Spleen (tissue), 11 donors: ENCODE measurements around the gene WDR7. TPM values are rescaled to one million over a fixed set of nuclear protein-coding genes. Genes with fewer than 3 reads are reported as not detected.

Experiments
- DNase-seq: peaks from one replicate; pipeline ENCODE4 v3.0.0-alpha.2; 2020
- H3K27ac ChIP-seq, 8 donors: fragments of 200-600 bp; sonication (generic) in 7 of 8; 1 replicate in 4 of 8; 2 replicates in 4 of 8; pipeline versions ENCODE4 v1.5.0 to v1.8.0; 2016 to 2021; ENCODE audit warnings: inconsistent platforms in 4 of 8, mild to moderate bottlenecking in 4 of 8, moderate library complexity in 1 of 8
- H3K27me3 ChIP-seq, 7 donors: fragments of 200-600 bp; sonication (generic) in 6 of 7; replicated peaks in 1 of 7; 1 replicate in 4 of 7; 2 replicates in 3 of 7; pipeline versions ENCODE4 v1.5.0 to v1.8.0; 2016 to 2021; ENCODE audit warnings: inconsistent platforms in 3 of 7, mild to moderate bottlenecking in 1 of 7
- H3K36me3 ChIP-seq, 6 donors: fragments of 200-600 bp; sonication (generic) in 5 of 6; 1 replicate in 4 of 6; 2 replicates in 2 of 6; pipeline versions ENCODE4 v1.5.0 to v1.8.0; 2016 to 2021; ENCODE audit warnings: inconsistent platforms in 2 of 6
- H3K4me1 ChIP-seq, 6 donors: fragments of 200-600 bp; sonication (generic) in 5 of 6; 1 replicate in 3 of 6; 2 replicates in 3 of 6; pipeline versions ENCODE4 v1.5.0 to v1.8.0; 2016 to 2021; ENCODE audit warnings: inconsistent platforms in 3 of 6
- H3K4me3 ChIP-seq, 8 donors: fragments of 200-600 bp; sonication (generic) in 7 of 8; 1 replicate in 4 of 8; 2 replicates in 4 of 8; pipeline versions ENCODE4 v1.5.0 to v1.8.0; 2016 to 2021; ENCODE audit warnings: inconsistent platforms in 4 of 8, mild to moderate bottlenecking in 4 of 8, moderate library complexity in 2 of 8
- H3K9me3 ChIP-seq, 8 donors: fragments of 200-600 bp; sonication (generic) in 7 of 8; 1 replicate in 4 of 8; 2 replicates in 4 of 8; pipeline versions ENCODE4 v1.5.0 to v1.8.0; 2016 to 2021; ENCODE audit warnings: inconsistent platforms in 4 of 8
- CTCF ChIP-seq, 11 experiments: fragments of 200-600 bp in 7 of 11; fragments of 450-650 bp in 4 of 11; sonication (generic) in 4 of 11; IDR thresholded peaks in 8 of 11; conservative IDR thresholded peaks in 3 of 11; 1 replicate in 7 of 11; 2 replicates in 4 of 11; pipeline versions ENCODE4 v1.4.0 to v1.8.0; 2016 to 2021; ENCODE audit warnings: antibody characterized with exemption in 11 of 11, inconsistent platforms in 4 of 11, mild to moderate bottlenecking in 1 of 11
- POLR2A ChIP-seq, 3 donors: fragments of 450-650 bp; IDR thresholded peaks; one replicate each; pipeline ENCODE4 v1.5.1; 2017; ENCODE audit warnings: antibody characterized with exemption in 3 of 3, mild to moderate bottlenecking in 1 of 3
- POLR2AphosphoS5 ChIP-seq, 3 donors: sonication (generic); formaldehyde crosslinking; IDR thresholded peaks; one replicate each; pipeline ENCODE4 v1.5.1; 2017; ENCODE audit warnings: antibody characterized with exemption in 3 of 3
- WGBS, 5 donors: extraction: QIAGEN DNeasy Blood & Tissue Kit in 3 of 5; methylation state at CpG; one replicate each; pipeline versions ENCODE4 v1.1.5 to v1.1.7; 2013 to 2018; 5-methylcytosine and 5-hydroxymethylcytosine counted together
- intact Hi-C: fragments of 100-400 bp; cut with DNase I; formaldehyde crosslinking; loops from one replicate; pipeline ENCODE4 v1.15.0; 2023; ENCODE audit warnings: low total_unique reads
- polyA plus RNA-seq, 3 donors: library from polyadenylated mRNA; stranded (reverse); fragments of 200-250 nt; gene quantifications; one replicate each; pipeline ENCODE4 v1.2.1, GENCODE V29; 2013
- total RNA-seq, 7 donors: library from RNA; depleted of rRNA in 3 of 7; stranded (reverse); fragments of >200 nt in 3 of 7; fragmentation: NEBNext Ultra II Directional in 4 of 7; extraction: Animal tissue kit (Norgen Biotek cat#: 25700) in 4 of 7; gene quantifications; one replicate each; pipeline versions ENCODE4 v1.1.0 to v1.2.1, GENCODE V29; 2016 to 2021
- donor health status: healthy with polysubstance abuse.
- donor health status: DM: no; HTN: no; CAD: no; lungs with moderate emphysema.
- donor health status: DM: no; HTN: no; CAD: no.
- donor health status: Bipolar disorder and iron deficiency.
- donor health status: healthy.
- donor health status: DM: no; HTN: no; CAD: no.
- donor health status: DM: yes; HTN: yes; CAD: no.

WDR7 gene
- total and polyA plus RNA-seq, 10 donors: 2.8 to 55.9 (median 42.8) TPM

- Histone ChIP-seq H3K4me1 (no peaks in the 10 kb centered on the region), H3K9me3 (peaks cover 0 to 6% (median 0%) of the 10 kb centered on the region in 8 donors), H3K27ac (no peak overlapping the region), H3K36me3 (no peaks in the 10 kb centered on the region), H3K4me3 (no peak overlapping the region), H3K27me3 (peaks cover 0 to 32% (median 0%) of the 10 kb centered on the region in 7 donors)
- intact Hi-C loops: no loop called here
- DNase-seq: no peak
- WGBS, 5 donors: 72 to 84% (median 80%) methylated on average over 3 to 4 of the region's 4 CpGs
- TF ChIP-seq POLR2A (IDR thresholded peaks at IDR 0.05) (no peak), CTCF (IDR thresholded peaks at IDR 0.05 in 8 of 11, conservative IDR thresholded peaks at IDR 0.05 in 3 of 11) (no peak), POLR2AphosphoS5 (IDR thresholded peaks at IDR 0.05) (no peak)
These were observed 401.0 kb downstream of the WDR7 start for GRCh38 chr18:57052173-57052572.

- Histone ChIP-seq H3K4me1 (no peaks in the 10 kb centered on the region), H3K4me3 (no peak overlapping the region), H3K36me3 (no peaks in the 10 kb centered on the region), H3K9me3 (peaks cover 0 to 6% (median 0%) of the 10 kb centered on the region in 8 donors), H3K27ac (no peak overlapping the region), H3K27me3 (peaks cover 0 to 38% (median 0%) of the 10 kb centered on the region in 7 donors)
- no peak for TF ChIP-seq POLR2A (IDR thresholded peaks at IDR 0.05)
- TF ChIP-seq CTCF (IDR thresholded peaks at IDR 0.05 in 8 of 11, conservative IDR thresholded peaks at IDR 0.05 in 3 of 11): no peak
- no peak for TF ChIP-seq POLR2AphosphoS5 (IDR thresholded peaks at IDR 0.05)
- intact Hi-C loops: no loop called here
- 87 to 97% (median 92%) methylated on average over 5 of the region's 5 CpGs for WGBS, 5 donors
- DNase-seq: no peak
These were observed 401.6 kb downstream of the WDR7 start for GRCh38 chr18:57052759-57053158.

GRCh38 chr18:57054891-57055290, 403.7 kb downstream of the WDR7 start:
- TF ChIP-seq POLR2AphosphoS5 (IDR thresholded peaks at IDR 0.05) (no peak), CTCF (IDR thresholded peaks at IDR 0.05 in 8 of 11, conservative IDR thresholded peaks at IDR 0.05 in 3 of 11) (no peak), POLR2A (IDR thresholded peaks at IDR 0.05) (no peak)
- peaks cover 0 to 60% (median 4%) of the 10 kb centered on the region in 7 donors for H3K27me3 ChIP-seq
- intact Hi-C loops: no loop called here
- H3K27ac ChIP-seq: no peak overlapping the region
- WGBS, 5 donors: 63 to 86% (median 68%) methylated on average over 3 of the region's 3 CpGs
- no peaks in the 10 kb centered on the region for H3K36me3 ChIP-seq
- H3K4me1 ChIP-seq: no peaks in the 10 kb centered on the region
- peaks cover 0 to 6% (median 0%) of the 10 kb centered on the region in 8 donors for H3K9me3 ChIP-seq
- H3K4me3 ChIP-seq: no peak overlapping the region
- DNase-seq: no peak

GRCh38 chr18:57057890-57058289, 406.7 kb downstream of the WDR7 start:
- Histone ChIP-seq H3K9me3 (peaks cover 0 to 6% (median 0%) of the 10 kb centered on the region in 8 donors), H3K4me1 (no peaks in the 10 kb centered on the region), H3K27me3 (peaks cover 0 to 81% (median 4%) of the 10 kb centered on the region in 7 donors), H3K36me3 (no peaks in the 10 kb centered on the region), H3K4me3 (no peak overlapping the region), H3K27ac (no peak overlapping the region)
- no peak for DNase-seq
- no peak for TF ChIP-seq CTCF (IDR thresholded peaks at IDR 0.05 in 8 of 11, conservative IDR thresholded peaks at IDR 0.05 in 3 of 11)
- no peak for TF ChIP-seq POLR2AphosphoS5 (IDR thresholded peaks at IDR 0.05)
- no peak for TF ChIP-seq POLR2A (IDR thresholded peaks at IDR 0.05)
- intact Hi-C loops: no loop called here
- 63 to 73% (median 71%) methylated on average over 5 to 6 of the region's 6 CpGs for WGBS, 5 donors
